GM12892 (cell line): ENCODE results near the gene SPACA7.

Experiments used
- POLR2A ChIP-seq: IDR thresholded peaks from 2 replicates; pipeline ENCODE4 v1.6.1; 2011; ENCODE audit warnings: low read depth, low read length, control low read depth
- POLR2AphosphoS5 ChIP-seq: IDR thresholded peaks from 2 replicates; pipeline ENCODE4 v1.6.1; 2011; ENCODE audit warnings: low read depth, low read length, control low read depth
- TAF1 ChIP-seq: IDR thresholded peaks from 2 replicates; pipeline ENCODE4 v1.6.1; 2011; ENCODE audit warnings: low read depth, mild to moderate bottlenecking, control low read depth, low read length, borderline replicate concordance

DNA sequence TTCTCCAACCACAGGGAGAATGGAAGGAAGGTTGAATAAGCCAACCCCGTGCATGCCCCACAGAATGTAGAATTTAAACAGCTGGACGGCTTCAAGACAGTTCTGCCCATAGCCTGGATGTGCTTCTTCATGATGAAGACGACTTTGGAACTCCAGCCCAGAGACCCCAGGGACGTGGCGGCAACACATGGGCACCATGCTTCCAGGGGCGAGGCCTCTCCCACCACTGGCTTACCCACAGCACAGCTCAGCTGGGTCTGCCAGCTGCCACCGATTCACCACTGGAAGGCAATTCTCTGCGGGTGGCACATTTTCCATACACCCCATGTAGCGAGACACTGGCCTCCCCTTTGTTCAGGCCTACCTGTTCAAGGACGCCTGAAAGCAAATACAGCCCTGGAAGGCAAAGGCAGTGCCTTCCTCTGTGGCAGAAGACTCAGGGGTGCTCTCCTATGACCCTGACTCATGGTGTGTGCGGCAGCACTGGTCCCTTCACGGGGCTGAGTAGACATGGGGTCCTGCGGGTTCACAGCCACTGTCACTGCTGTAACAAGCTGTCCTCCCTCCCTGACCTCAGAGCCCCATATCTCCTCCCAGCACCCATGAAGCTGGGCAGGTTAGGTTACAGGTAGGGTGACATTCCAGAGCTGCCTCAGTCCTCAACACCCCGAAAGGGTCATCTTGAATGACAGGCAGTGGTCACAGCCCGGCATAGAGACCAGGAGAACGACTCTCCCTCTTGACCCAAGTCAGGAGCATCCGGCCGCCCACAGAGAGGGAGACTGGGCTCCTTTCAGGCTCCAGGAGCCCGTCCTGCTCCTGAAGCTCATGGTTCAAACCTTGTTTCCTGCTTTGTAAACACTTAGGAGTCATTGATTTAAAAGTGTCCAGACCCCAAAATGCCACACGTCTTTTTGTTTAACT, 72.7 kb downstream of the SPACA7 start:
- TF ChIP-seq TAF1 (no peak), POLR2A (no peak), POLR2AphosphoS5 (no peak)
